GM18498 (cell line): Measurements from ENCODE around the gene MGAT4C.

Experiments
- ATAC-seq: cut with Tn5 transposase; IDR thresholded peaks from one replicate; pipeline ENCODE4 v1.9.1; 2021; ENCODE audit warnings: mild to moderate bottlenecking, moderate library complexity; ENCODE audit not compliant: unreplicated experiment

Gene MGAT4C

DNA sequence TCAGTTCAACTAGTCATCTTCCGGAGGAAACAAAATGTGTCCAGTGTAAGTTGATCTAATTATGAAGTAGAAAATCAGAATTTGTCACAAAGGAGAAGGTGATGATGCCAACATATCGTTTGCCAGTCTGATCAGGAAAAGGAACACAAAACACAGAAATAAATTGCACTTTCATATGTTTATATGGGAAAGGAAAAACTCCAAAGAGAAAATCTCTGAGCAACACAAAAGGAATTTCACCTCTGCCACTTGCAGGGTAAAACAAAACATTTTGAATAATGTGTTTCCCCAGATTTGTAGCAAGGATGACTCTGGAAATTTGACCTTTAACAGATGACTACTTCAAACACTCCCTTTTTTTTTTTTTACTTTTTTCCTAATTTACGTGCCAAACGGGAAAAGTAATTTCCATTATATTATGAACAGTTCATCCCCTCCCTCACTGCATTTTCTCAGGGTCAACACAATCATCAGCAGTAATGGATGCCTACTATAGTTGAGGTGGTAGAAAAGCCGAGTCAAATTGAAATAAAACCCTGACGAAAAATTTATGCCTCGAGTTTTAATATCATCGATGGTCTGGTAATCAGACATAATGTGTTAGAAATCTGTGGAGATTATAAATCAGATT is 25.6 kb downstream of the MGAT4C start:
- no peak for ATAC-seq

GRCh38 chr12:86229772-86230171 is 26.4 kb downstream of the MGAT4C start:
- no peak for ATAC-seq

GRCh38 chr12:86228656-86229055 is 27.5 kb downstream of the MGAT4C start:
- no peak for ATAC-seq

DNA sequence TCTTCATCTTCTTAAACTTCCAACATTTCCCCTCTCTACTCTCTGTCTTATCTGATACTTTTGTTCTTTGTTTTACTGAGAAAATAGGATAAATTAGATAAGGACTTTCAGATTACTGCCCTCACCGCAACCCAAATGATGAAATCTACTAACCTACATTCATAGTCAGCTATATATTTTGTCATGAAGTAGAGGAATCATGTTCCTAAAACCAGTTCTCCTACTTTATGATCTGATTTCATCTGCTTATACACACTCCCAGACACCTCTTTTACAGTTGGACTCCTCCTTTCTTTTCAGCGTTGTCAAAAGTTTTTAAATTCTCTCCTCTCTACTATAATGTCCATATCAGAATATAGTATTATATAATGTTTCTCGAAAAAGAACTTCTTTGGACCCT is 29.7 kb downstream of the MGAT4C start:
- no peak for ATAC-seq

- ATAC-seq: no peak
These were observed 39.6 kb downstream of the MGAT4C start for GRCh38 chr12:86216591-86216990.

DNA sequence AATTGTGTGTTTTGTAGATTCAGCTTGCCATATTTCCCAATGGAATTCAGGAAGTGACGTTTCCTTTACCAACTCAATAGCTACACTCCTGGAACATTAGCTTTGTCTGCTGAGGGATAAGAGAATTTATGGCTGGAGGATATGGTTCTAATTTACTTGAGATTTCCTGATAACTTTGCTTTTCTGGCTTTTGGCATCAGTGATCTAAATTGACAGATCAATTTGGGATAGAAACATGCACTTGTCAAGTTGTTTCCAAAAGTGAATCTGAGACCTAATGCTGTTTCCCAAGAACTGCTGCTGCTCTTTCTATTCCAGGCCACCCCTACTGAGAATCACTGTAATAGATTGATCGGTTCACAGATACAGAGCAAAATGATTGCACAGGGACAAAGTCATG is 43.2 kb downstream of the MGAT4C start:
- ATAC-seq: no peak

GRCh38 chr12:86198696-86199444 is 57.3 kb downstream of the MGAT4C start:
- ATAC-seq: no peak

- ATAC-seq: no peak
These were observed 59.7 kb downstream of the MGAT4C start for GRCh38 chr12:86196465-86196864.

- no peak for ATAC-seq
These were observed 61.5 kb downstream of the MGAT4C start for GRCh38 chr12:86194721-86195120.

- ATAC-seq: no peak
These were observed 62.3 kb downstream of the MGAT4C start for GRCh38 chr12:86193931-86194330.

DNA sequence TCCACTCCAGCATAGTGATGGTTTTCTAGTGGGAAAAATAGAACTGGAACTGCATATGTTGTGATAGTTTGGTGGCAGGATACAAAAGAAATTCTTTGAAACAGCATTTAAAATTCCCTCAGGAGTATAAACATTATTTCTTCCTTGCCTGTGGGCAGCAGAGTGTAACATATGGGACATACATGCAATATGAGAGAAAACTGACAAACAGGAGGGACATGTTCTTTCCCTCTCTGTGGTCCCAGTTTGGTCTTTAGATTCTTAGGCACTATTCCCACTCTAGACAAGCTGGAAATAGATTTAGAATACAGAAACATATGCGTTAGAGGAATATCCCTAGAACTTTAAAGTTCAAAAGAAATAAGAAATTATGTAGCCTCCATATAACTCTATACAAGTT is 68.0 kb downstream of the MGAT4C start:
- no peak for ATAC-seq

GRCh38 chr12:86186449-86186848 is 69.7 kb downstream of the MGAT4C start:
- no peak for ATAC-seq

GRCh38 chr12:86179855-86180254 is 76.3 kb downstream of the MGAT4C start:
- ATAC-seq: no peak

- no peak for ATAC-seq
These were observed 82.0 kb downstream of the MGAT4C start for GRCh38 chr12:86174188-86174587.

DNA sequence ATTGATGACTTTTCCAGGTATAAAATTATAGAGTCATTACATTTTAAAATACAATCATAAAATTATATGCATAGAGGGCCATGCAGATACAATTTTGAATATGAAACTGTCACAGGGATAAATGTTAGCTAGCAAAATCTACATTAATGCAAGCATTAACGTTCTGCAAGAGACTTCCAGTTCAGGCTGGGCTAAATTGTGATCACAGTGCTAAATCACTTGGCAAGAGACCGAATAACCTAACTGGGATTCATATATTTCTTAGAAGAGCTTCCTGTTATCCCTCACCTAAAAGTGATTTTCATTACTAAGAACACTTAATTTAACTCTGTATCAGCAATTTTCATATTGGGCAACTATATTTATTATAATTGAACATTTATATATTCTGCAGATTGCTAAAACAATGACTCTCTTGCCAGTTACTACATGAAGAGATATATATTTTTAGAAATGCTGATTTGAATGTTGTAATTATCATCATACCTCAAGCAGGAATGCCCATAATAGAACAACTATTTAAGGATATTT is 83.2 kb downstream of the MGAT4C start:
- ATAC-seq: no peak

DNA sequence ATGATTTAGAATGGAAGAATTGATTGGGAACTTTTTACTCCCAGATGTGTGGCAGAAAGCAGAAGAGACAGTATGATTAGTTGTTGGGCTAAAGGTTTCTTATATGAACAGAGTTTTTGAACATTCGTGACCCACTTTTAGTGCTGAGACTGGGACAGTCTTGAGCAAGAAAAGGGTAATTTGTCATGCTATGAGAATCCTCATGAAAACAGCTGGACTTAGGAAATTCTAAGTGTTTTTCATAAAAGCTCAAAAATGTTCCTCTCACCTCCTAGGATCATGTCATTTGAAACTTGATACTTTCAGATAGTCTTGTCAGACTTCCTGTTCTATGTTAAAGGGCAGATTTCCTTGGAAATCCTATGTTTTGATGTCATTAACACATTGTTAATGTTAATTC is 86.1 kb downstream of the MGAT4C start:
- ATAC-seq: no peak

- no peak for ATAC-seq
These were observed 97.2 kb downstream of the MGAT4C start for GRCh38 chr12:86158956-86159355.

DNA sequence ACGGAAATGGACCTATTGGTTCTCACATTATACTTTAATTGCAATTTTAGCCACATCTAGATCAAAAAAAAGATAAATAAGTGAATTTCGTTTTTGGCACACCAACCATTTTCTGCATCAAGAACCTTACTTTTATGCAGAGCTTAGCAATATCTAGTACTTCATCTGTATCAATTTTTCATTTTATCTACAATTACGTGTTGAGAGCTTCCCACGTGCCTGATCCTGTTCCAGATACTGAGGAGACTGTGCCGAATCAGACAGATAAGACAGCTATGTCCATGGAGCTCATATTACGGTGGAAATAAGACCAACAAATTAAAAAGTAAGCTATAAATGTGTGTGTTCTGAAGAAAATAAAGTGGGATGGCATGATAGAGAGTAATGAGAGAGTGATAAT is 101.6 kb downstream of the MGAT4C start:
- no peak for ATAC-seq

DNA sequence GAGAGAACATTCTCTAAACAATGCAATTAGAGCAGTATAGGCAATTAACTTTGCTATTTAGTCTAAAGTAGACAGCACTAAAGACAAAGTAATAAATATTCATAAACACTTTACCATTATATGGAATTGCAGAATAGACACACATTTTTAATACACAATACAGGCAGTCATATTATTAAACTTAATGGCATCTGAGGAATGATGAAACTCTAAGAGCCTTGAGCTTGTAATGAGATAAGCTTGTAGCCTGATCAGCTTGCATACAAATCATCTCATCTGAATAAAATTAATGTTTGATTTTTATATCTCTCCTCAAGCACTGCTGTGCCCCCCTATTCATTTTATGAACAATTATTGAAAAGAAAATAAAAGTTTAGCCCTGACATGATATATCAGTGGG is 107.6 kb downstream of the MGAT4C start:
- no peak for ATAC-seq

GRCh38 chr12:86148071-86148470 is 108.1 kb downstream of the MGAT4C start:
- ATAC-seq: no peak

DNA sequence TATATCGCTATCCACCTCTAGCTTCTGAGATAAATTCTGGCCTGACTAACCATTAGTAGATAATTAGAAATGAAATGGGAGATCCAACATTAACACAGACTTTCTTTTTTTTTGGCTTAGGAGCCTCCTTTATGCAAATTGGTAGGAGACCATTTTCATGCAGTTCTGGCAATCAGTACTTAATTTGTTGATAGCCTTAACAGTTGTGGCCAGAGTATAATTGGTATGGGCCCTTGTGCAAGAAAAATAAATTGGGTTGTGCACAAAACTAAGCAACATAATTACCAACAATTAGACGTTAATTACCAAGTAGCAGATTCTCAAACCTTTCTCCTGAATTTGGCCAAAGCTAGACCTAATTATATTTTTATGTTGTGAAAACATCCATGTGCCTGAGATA is 111.0 kb downstream of the MGAT4C start:
- ATAC-seq: no peak

- ATAC-seq: no peak
These were observed 113.0 kb downstream of the MGAT4C start for GRCh38 chr12:86143162-86143561.
